BLaER1 treated with 17β-estradiol and CSF1 and Interleukin-3, amounts not matched to agents 10 nM and 100 nM (cell line): ENCODE measurements around the gene YY1AP1.
"Not testable (repeated sequence)": the region's sequence is repeated elsewhere in the genome, so short reads cannot be mapped to it uniquely, and the experiment has no call there.

Source experiments
- H3K27ac ChIP-seq, 11 experiments: shearing (Covaris generic); formaldehyde crosslinking; 2 replicates each; pipeline ENCODE4 v1.8.1; 2022
- H3K27me3 ChIP-seq, 11 experiments: shearing (Covaris generic); formaldehyde crosslinking; 2 replicates each; pipeline ENCODE4 v1.8.1; 2022
- H3K36me3 ChIP-seq, 11 experiments: shearing (Covaris generic); formaldehyde crosslinking; 2 replicates each; pipeline ENCODE4 v1.8.1; 2022
- H3K4me1 ChIP-seq, 10 experiments: shearing (Covaris generic); formaldehyde crosslinking; 2 replicates each; pipeline ENCODE4 v1.8.1; 2022
- H3K4me2 ChIP-seq, 11 experiments: shearing (Covaris generic); formaldehyde crosslinking; 2 replicates each; pipeline ENCODE4 v1.8.1; 2022
- H3K4me3 ChIP-seq, 10 experiments: shearing (Covaris generic); formaldehyde crosslinking; 2 replicates each; pipeline ENCODE4 v1.8.1; 2022
- H3K9ac ChIP-seq, 11 experiments: shearing (Covaris generic); formaldehyde crosslinking; 2 replicates each; pipeline ENCODE4 v1.8.1; 2022
- H3K9me3 ChIP-seq, 11 experiments: shearing (Covaris generic); formaldehyde crosslinking; replicated peaks in 1 of 11; 2 replicates each; pipeline ENCODE4 v1.8.1; 2022
- H4K20me1 ChIP-seq, 11 experiments: shearing (Covaris generic); formaldehyde crosslinking; 2 replicates each; pipeline ENCODE4 v1.8.1; 2022
- Cebpa-rat ChIP-seq, 11 experiments: shearing (Covaris generic); IDR thresholded peaks; 2 replicates each; pipeline ENCODE4 v1.8.1; 2022

The YY1AP1 gene

DNA sequence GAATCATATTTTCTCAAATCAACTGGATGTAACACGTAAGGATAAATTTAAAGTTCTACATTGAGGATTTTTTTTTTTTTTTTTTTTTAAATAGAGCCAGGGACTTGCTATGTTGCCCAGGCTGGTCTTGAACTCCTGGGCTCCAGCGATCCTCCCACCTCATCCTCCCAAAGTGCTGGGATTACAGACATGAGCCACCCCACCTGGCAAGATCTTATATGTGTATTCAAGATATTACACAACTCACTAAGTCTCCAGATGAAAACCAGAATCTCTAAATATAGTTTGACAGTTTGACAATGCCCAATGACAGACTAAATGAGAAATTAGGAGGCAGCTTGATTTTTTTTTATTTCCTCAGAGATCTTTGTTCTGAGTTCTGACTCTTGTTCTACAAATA is 6.8 kb downstream of the YY1AP1 start:
- peaks cover 55 to 100% (median 87%) of the 10 kb centered on the region in 11 experiments for H4K20me1 ChIP-seq

DNA sequence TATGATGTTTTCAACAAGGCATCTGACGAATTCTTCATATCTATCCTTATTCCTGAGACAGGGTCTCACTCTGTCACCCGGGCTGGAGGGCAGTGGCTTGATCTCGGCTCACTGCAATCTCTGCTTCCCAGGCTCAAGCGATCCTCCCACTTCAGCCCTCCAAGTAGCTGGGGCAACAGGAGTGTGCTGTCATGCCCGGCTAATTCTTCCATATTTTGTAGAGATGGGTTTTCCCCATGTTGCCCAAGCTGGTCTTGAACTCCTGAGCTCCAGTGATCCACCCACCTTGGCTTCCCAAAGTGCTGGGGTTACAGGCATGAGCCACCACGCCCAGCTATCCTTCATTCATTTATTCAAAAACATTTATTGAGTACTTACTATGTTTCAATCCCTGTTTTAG is 8.0 kb downstream of the YY1AP1 start:
- Histone ChIP-seq H3K4me2 (no peak overlapping the region), H4K20me1 (peaks cover 47 to 100% (median 84%) of the 10 kb centered on the region in 11 experiments), H3K4me1 (peaks cover 0 to 42% (median 13%) of the 10 kb centered on the region in 10 experiments; a peak in 13 of 20 replicates), H3K9me3 (no peaks in the 10 kb centered on the region), H3K27me3 (no peaks in the 10 kb centered on the region), H3K9ac (no peak overlapping the region), H3K36me3 (peaks cover 61 to 92% (median 84%) of the 10 kb centered on the region in 11 experiments), H3K4me3 (no peak overlapping the region), H3K27ac (no peak overlapping the region)
- no peak for TF ChIP-seq Cebpa-rat (IDR thresholded peaks at IDR 0.05)

More for the DNA sequence above, 6.8 kb downstream of the YY1AP1 start:
- peaks cover 9 to 41% (median 19%) of the 10 kb centered on the region in 10 experiments for H3K4me1 ChIP-seq
- no peaks in the 10 kb centered on the region for H3K9me3 ChIP-seq
- no peak overlapping the region for H3K4me2 ChIP-seq
- no peak overlapping the region for H3K4me3 ChIP-seq
- no peak overlapping the region for H3K9ac ChIP-seq
- H3K36me3 ChIP-seq: peaks cover 49 to 85% (median 76%) of the 10 kb centered on the region in 11 experiments
- H3K27me3 ChIP-seq: no peaks in the 10 kb centered on the region
- TF ChIP-seq Cebpa-rat (IDR thresholded peaks at IDR 0.05): no peak
- no peak overlapping the region for H3K27ac ChIP-seq

DNA sequence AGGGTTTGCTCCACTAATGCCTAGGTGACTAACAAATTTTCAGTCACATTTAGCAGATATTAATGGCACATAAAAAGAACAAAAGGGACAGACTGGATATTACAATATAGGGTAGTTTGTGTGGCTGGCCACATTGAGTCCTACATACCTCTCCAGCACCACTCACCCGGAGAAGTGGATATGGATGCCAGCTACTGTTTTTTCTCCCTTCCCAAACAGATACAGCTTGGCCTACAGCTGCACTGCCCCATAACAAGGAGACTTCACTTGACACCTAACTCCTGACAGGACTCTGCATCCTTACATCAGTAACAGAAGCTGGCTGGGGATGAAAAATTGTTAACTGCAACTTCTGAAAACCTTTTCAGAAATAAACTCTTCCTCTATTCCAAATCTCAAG is 9.6 kb downstream of the YY1AP1 start:
- not testable (repeated sequence) for H3K4me3 ChIP-seq, H3K9ac ChIP-seq, H3K27ac ChIP-seq, H3K27me3 ChIP-seq, H3K9me3 ChIP-seq, H3K4me2 ChIP-seq
- Histone ChIP-seq H3K4me1 (peaks cover 0 to 28% (median 8%) of the 10 kb centered on the region in 10 experiments; a peak in 9 of 20 replicates), H4K20me1 (peaks cover 33 to 93% (median 74%) of the 10 kb centered on the region in 11 experiments), H3K36me3 (peaks cover 76 to 100% (median 94%) of the 10 kb centered on the region in 11 experiments)

DNA sequence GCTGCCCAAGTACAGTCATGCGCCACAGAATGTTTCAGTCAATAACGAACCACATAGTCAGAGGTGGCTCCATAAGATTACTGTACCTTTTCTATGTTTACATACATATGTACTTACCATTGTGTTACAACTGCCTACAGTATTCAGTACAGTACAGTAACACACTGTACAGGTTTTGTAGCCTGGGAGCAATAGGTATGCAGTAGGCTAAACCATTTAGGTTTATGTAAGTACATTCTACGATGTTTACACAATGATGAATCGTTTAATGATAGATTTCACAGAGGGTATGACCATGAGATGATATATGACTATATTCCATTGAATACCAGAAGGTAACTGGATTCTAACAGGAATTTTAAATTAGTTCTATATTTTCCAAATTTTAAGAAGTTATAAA is 10.5 kb downstream of the YY1AP1 start:
- peaks cover 0 to 25% (median 8%) of the 10 kb centered on the region in 10 experiments; a peak in 9 of 20 replicates for H3K4me1 ChIP-seq
- H3K9ac ChIP-seq: no peak overlapping the region
- H3K27me3 ChIP-seq: no peaks in the 10 kb centered on the region
- no peak for TF ChIP-seq Cebpa-rat (IDR thresholded peaks at IDR 0.05)
- no peaks in the 10 kb centered on the region for H3K9me3 ChIP-seq
- H4K20me1 ChIP-seq: peaks cover 26 to 86% (median 64%) of the 10 kb centered on the region in 11 experiments; a peak in 21 of 22 replicates
- H3K36me3 ChIP-seq: peaks cover 81 to 100% (median 93%) of the 10 kb centered on the region in 11 experiments
- H3K4me3 ChIP-seq: no peak overlapping the region
- H3K27ac ChIP-seq: no peak overlapping the region
- no peak overlapping the region for H3K4me2 ChIP-seq

DNA sequence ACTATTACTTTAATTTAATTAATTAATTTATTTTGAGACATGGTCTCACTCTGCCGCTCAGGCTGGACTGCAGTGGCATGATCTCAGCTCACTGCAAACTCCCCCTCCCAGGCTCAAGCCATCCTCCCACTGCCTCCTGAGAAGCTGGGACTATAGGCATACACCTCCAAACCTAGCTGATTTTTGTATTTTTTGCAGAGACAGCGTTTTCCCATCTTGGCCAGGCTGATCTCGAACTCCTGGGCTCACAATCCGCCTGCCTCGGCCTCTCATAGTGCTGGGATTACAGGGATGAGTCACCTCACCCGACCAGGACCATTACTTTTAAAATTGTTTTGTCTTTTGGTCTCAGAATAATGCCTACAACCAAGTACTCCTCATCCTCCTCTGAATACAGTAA is 15.6 kb downstream of the YY1AP1 start:
- Histone ChIP-seq H3K27ac (no peak overlapping the region), H3K4me3 (no peak overlapping the region), H3K4me1 (peaks cover 0 to 21% (median 5%) of the 10 kb centered on the region in 10 experiments; a peak in 9 of 20 replicates), H3K4me2 (no peak overlapping the region), H3K36me3 (peaks cover 95 to 100% (median 98%) of the 10 kb centered on the region in 11 experiments), H3K9ac (no peak overlapping the region), H3K27me3 (no peaks in the 10 kb centered on the region), H3K9me3 (no peaks in the 10 kb centered on the region), H4K20me1 (peaks cover 8 to 71% (median 32%) of the 10 kb centered on the region in 11 experiments; a peak in 18 of 22 replicates)
- no peak for TF ChIP-seq Cebpa-rat (IDR thresholded peaks at IDR 0.05)

DNA sequence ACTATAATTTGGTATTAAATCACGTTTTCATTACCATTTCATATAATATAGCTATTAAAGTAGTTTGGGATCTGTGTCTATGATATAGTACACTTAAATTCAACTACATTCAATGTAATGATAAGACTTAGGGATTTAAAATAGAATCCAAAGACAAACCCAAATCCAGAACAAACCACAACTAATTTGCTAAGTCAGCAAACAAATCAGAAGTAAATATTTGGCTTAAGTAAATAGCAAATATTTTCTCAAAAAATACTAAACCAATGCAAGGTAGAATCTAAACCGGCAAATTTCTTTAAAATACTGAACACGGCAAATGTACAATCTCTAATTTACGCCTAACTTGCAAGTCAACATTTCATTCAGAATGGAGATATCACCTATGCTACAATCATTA is 16.8 kb downstream of the YY1AP1 start:
- Histone ChIP-seq H3K4me2 (no peak overlapping the region), H4K20me1 (peaks cover 8 to 71% (median 23%) of the 10 kb centered on the region in 11 experiments; a peak in 17 of 22 replicates), H3K4me1 (peaks cover 0 to 14% (median 5%) of the 10 kb centered on the region in 10 experiments; a peak in 8 of 20 replicates), H3K27ac (no peak overlapping the region), H3K27me3 (no peaks in the 10 kb centered on the region), H3K9me3 (no peaks in the 10 kb centered on the region), H3K36me3 (peaks cover 95 to 100% (median 98%) of the 10 kb centered on the region in 11 experiments), H3K4me3 (no peak overlapping the region), H3K9ac (no peak overlapping the region)
- TF ChIP-seq Cebpa-rat (IDR thresholded peaks at IDR 0.05): no peak

DNA sequence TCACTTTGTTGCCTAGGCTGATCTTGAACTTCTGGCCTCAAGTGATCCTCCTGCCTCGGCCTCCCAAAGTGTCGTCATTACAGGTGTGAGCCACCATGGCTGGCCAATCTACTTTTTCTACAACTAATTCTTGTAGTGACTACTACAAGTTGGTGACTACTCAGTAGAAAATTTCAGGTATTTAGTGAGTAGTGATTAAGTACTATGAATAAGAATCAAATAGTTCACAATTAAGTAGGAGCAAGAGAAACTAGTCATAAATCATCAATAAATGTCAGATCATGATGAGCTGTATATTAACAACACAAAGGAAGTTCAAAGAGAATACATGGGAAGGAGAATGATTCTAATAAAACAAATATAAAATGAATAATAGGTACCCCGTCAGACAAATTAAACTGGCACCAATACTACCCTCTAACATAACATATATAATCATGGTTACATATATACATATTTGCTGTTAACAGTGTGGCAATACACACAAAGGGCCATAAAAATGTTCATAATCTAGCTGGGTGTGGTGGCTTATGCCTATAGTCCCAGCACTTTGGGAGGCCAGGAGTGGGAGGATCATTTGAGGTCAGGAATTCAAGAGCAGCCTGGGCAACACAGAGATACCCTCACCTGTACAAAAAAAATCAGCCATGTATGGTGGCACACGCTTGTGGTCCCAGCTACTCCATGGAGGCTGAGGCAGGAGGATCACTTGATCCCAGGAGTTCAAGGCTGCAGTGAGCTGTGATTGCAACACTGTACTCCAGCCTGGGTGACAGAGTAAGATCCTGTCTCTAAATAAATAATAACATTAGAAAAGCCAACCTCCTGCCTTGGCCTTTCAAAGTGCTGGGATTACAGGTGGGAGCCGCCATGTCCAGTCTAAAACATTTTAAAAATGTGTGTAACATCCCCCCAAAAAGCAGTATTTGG is 19.1 kb downstream of the YY1AP1 start:
- Histone ChIP-seq H3K27me3 (no peaks in the 10 kb centered on the region), H3K27ac (no peak overlapping the region), H4K20me1 (peaks cover 0 to 55% (median 10%) of the 10 kb centered on the region in 11 experiments; a peak in 11 of 22 replicates), H3K4me3 (no peak overlapping the region), H3K4me2 (no peak overlapping the region), H3K4me1 (no peaks in the 10 kb centered on the region), H3K9me3 (no peaks in the 10 kb centered on the region), H3K9ac (no peak overlapping the region), H3K36me3 (peaks cover 95 to 100% (median 98%) of the 10 kb centered on the region in 11 experiments)
- no peak for TF ChIP-seq Cebpa-rat (IDR thresholded peaks at IDR 0.05)

DNA sequence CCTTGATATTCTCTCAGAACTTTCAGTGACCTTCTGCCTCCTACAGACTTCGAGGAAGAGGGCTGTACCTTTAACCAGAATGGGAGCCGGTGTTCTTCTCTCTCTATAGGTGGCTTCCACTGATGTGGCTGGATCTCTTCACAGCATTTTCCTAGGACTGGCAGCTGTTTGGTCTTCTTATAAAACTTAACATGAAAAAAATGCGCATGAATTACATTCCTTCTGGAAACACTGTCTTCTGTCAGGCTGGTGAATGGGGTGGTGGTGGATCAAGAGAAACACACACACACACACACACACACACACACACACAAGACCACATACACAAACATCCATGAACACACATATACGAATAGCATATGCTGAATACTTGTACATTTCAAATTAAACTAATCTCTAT is 27.3 kb downstream of the YY1AP1 start:
- H3K27me3 ChIP-seq, H3K4me3 ChIP-seq, H3K27ac ChIP-seq, H3K9me3 ChIP-seq, H3K9ac ChIP-seq: not testable (repeated sequence)
- Histone ChIP-seq H3K4me1 (peaks cover 0 to 19% (median 18%) of the 10 kb centered on the region in 10 experiments; a peak in 15 of 20 replicates), H4K20me1 (peaks cover 0 to 23% (median 10%) of the 10 kb centered on the region in 11 experiments; a peak in 10 of 22 replicates), H3K4me2 (peak overlapping the region in 4 of 11 experiments; percentile 28 to 60 (median 51); a peak in 5 of 22 replicates), H3K36me3 (peaks cover 80 to 97% (median 89%) of the 10 kb centered on the region in 11 experiments)

DNA sequence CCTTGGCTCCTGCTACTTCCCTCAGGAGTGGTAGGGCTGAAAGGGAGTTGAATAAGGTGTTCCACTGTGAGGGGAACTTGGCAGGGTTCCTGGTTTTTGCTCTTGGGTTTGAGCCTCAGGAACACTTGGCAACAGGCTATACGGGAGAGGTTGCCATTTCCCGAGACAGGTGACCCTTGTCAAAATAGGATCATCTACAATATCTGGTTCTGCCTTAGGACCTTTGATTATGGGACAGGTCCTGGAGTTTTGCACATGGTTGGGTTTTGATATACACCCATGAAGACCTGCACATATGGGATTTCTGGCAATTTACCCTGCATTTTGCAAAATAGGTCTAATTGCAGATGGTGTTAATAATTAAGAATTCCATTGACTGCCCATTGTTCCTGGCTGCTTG is 31.1 kb downstream of the YY1AP1 start:
- peaks cover 0 to 9% (median 0%) of the 10 kb centered on the region in 11 experiments; a peak in 4 of 22 replicates for H3K9me3 ChIP-seq
- no peak overlapping the region for H3K9ac ChIP-seq
- H4K20me1 ChIP-seq: peaks cover 0 to 19% (median 0%) of the 10 kb centered on the region in 11 experiments; a peak in 9 of 22 replicates
- no peak overlapping the region for H3K27ac ChIP-seq
- no peaks in the 10 kb centered on the region for H3K27me3 ChIP-seq
- H3K36me3 ChIP-seq: peaks cover 43 to 59% (median 51%) of the 10 kb centered on the region in 11 experiments
- no peak overlapping the region for H3K4me2 ChIP-seq
- no peak overlapping the region for H3K4me3 ChIP-seq
- H3K4me1 ChIP-seq: peaks cover 0 to 19% (median 18%) of the 10 kb centered on the region in 10 experiments; a peak in 15 of 20 replicates
- no peak for TF ChIP-seq Cebpa-rat (IDR thresholded peaks at IDR 0.05)
